C4-2B (cell line): ENCODE measurements around the gene MTFP1.

Experiments
- ZFX ChIP-seq: fragments of 450-650 bp; IDR thresholded peaks from 2 replicates; pipeline ENCODE4 v1.6.1; 2017
- TF ChIP-seq, protein P1 (sequence below): fragments of 450-650 bp; conservative IDR thresholded peaks from 2 replicates; pipeline ENCODE4 v1.5.1; 2017; ENCODE audit warnings: mild to moderate bottlenecking

DNA sequence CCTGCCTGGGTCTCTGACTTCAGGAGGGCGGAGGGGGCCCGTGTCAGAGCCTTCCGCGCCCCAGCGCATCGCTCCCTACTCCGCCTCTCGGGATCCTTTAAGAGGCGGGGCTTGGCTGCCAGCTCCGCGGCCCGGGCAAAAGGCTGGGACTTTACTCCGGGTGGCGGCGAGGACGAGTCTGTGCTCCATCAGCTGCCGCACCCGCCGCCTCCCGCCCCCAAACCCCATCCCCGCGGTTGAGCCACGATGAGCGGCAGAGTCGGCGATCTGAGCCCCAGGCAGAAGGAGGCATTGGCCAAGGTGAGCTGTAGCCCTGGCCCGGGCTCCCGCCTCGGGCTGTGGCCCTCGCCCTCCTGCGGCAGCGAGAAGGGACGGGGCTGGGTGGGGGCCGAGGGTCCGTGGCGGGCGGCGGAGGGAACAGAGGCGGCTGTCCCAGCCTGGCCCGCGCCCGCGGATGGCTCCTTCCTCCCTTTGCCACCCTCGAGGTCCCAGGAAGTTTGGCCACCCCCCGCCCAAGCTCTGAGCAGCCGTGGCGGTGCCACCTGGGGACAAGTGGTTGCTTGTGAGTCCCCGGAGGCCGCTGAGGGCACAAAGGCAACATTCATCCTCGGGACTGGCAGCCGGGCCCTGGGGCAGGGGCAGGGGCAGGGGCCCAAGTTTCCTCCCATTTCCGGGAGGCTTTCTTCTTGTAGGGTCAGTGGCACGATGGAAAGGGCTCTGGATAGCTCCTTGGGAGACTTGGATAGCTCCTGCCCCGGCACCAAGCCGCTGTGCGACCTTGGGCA, 28.5 kb upstream of the MTFP1 start, which contains the start of gene SEC14L2:
- TF ChIP-seq, protein P1, sequence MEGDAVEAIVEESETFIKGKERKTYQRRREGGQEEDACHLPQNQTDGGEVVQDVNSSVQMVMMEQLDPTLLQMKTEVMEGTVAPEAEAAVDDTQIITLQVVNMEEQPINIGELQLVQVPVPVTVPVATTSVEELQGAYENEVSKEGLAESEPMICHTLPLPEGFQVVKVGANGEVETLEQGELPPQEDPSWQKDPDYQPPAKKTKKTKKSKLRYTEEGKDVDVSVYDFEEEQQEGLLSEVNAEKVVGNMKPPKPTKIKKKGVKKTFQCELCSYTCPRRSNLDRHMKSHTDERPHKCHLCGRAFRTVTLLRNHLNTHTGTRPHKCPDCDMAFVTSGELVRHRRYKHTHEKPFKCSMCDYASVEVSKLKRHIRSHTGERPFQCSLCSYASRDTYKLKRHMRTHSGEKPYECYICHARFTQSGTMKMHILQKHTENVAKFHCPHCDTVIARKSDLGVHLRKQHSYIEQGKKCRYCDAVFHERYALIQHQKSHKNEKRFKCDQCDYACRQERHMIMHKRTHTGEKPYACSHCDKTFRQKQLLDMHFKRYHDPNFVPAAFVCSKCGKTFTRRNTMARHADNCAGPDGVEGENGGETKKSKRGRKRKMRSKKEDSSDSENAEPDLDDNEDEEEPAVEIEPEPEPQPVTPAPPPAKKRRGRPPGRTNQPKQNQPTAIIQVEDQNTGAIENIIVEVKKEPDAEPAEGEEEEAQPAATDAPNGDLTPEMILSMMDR = no peak
- peak; percentile 68; the same call in 1 of the 2 replicates for TF ChIP-seq ZFX
